DOHH2 (cell line): Measurements from ENCODE around the gene TAL1.

Source experiments
- CTCF ChIP-seq: fragments of 200-600 bp; sonication (generic); IDR thresholded peaks from one replicate; pipeline ENCODE4 v1.5.1; 2014; ENCODE audit warnings: antibody characterized with exemption, mild to moderate bottlenecking, low read depth, low read length; ENCODE audit not compliant: poor library complexity, severe bottlenecking
- EZH2phosphoT487 ChIP-seq: fragments of 200-600 bp; sonication (generic); IDR thresholded peaks from 2 replicates; pipeline ENCODE4 v1.6.1; 2017; ENCODE audit warnings: borderline replicate concordance, mild to moderate bottlenecking, antibody characterized with exemption, low read length, moderate library complexity, mixed read lengths

GRCh38 chr1:47175227-47175934, 56.6 kb downstream of the TAL1 start:
- TF ChIP-seq CTCF (peak; percentile 92), EZH2phosphoT487 (no peak)
